ENCODE data around the gene PARP16.

Gene PARP16, protein sequence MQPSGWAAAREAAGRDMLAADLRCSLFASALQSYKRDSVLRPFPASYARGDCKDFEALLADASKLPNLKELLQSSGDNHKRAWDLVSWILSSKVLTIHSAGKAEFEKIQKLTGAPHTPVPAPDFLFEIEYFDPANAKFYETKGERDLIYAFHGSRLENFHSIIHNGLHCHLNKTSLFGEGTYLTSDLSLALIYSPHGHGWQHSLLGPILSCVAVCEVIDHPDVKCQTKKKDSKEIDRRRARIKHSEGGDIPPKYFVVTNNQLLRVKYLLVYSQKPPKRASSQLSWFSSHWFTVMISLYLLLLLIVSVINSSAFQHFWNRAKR

DNA sequence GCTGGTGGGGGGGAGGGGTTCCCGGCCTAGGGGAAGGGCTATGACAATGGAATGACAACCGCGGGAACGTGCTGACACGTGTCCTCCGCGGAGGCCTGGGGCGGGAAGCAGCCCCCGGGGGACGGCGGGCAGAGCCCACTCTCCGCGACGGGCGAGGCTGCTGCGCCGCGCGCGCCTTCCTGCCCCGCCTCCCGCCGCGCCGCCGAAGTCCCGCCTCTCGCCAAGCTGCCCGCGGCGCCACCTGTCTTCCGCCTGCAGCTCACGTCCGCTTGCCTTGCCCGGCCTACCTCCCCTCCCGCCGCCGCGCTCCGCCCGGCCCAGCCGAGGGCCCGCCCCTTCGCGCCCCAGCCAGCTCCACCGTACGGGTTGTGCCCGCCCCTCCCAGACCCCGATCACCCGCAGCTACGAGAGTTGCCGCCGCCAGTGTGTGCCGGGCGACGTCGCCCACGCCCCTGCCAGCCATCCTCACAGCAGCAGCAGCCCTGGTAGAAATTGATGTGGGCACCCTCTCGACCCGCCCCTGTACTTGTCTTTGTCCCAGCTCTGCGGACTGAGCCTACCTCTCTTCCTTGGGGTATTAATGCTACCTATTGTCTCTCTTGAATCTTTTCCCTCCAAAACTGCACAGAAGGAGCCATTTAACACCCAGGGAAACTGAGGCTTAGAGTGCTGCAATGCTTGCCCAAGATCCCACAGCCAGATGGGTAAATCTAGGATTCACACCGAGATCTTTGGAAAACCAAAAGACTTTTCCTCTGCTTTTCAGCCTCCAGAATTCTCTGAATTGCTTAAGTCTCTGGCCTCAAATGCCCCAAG is at the start of gene PARP16:
TSS of gene PARP16 (minus strand) at position 180 of the 816 bp plus-strand sequence. CDS start 457 bp downstream, outside the sequence.
- peak; percentile 62 to 75 for DNase-seq

DNA sequence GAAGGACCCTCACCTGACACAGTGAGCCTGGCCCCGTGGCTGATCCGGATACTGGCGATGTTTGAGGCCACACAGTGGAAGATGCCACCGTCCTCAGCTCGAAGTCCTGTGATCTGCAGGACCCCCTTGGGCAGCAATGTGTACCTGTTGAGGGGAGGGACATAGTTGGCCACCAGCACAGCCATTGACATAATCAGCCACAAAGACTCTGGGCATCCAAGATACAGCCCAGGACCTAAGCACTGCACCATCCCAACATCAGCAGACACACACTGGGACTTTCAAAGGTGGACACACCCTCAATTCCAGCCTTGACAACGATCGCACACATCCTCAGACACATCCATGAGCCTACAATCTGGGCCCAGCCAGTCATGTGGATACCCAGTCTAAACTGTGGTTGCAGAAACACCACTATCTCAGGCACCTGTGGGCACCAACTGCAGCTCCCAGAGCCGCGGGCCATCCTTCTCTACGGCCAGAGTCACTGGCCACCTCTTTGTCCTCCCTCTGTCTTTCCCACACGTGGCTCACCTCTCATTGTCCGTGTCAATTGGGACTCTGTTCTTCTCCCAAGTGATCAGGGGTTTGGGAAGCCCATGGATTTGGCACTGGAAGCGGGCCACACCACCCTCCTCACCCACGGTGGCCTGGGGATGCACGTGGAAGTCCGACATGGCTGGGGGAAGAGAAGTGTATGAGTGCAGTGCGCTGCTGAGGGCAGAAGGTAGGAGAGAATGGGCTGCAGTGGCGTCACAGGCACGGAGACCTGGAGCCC is 48.8 kb upstream of the PARP16 start:
- DNase-seq = no peak

DNA sequence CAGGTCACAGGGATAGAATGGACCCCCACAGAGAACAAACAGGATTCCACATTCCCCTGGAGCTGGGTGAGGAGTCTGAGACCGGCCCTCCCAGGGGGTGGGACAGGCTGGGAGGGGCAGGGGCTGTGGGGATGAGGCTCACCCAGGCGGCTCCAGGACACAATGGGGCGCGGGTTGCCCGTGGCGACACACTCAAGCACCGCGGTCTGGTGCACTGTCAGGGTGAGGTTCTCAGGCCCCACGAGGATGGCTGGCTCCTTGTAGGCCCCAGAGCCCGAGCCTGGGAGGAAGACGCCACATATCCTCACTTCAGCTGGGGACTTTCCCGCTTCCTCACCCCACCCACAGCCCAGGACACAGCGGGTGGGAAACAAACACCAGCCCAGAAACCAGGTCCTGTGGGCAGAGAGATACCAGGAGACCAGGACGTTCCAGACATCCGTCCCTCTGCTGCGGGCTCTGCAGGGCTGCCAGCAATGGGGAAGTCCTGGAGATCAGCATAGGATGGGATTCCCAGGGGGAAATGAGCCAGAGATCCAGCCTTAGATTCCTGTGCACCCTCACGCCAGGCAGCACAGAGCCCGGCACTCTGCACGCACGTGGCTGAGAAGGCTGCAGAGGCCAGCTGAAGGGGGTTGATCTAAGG is 48.0 kb upstream of the PARP16 start:
- no peak for DNase-seq

DNA sequence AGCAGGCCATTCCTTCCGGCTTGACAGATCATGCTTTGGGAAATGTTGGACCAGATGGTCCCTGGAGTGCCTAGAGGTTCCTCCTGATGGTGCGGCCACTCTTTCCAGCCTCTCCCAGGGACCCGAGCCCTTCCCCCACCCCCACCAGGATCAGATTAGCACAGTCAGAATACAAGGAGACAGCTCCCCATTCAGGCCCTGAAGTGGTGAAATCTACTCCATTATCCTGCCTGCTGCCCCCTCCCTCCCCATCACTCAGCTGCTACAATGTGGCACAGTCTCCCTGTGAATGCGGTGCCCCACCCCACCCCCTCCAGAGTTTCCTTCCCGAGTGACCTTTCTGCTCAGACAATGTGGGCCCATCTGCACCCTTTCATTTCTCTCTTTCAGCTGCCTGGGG is 47.2 kb upstream of the PARP16 start:
- no peak for DNase-seq

DNA sequence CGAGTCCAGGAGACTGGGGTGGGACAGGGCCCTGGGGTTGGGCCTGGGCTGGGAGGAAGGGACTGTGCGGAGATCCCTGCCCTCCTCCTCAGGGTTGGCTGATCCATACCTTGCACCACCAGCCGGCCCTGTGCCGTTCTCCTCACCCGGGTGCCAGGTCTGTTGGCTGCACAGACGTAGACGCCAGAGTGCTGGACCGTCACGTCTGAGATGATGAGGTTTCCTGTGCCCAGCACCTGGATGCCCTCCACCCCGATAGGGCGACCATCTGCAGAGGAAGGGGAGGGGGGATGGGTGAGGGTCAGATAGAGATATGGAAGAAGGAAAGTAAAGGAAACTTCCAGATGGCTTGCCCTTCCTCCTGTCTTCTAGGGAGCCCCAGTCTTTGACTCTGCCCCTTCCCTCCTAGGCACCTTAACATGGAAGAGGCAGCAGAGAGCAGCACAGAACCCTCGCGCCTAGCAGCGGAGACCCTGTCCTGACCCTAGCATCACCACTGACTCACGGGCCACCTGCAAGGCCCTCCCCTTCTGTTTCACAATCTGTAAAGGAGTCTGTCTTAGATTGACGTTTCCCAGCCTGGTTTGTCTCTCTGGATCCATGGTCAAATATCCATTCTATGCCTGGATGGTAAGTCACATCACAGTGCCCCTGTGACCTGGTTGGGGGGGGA is 46.6 kb upstream of the PARP16 start:
- DNase-seq = no peak

DNA sequence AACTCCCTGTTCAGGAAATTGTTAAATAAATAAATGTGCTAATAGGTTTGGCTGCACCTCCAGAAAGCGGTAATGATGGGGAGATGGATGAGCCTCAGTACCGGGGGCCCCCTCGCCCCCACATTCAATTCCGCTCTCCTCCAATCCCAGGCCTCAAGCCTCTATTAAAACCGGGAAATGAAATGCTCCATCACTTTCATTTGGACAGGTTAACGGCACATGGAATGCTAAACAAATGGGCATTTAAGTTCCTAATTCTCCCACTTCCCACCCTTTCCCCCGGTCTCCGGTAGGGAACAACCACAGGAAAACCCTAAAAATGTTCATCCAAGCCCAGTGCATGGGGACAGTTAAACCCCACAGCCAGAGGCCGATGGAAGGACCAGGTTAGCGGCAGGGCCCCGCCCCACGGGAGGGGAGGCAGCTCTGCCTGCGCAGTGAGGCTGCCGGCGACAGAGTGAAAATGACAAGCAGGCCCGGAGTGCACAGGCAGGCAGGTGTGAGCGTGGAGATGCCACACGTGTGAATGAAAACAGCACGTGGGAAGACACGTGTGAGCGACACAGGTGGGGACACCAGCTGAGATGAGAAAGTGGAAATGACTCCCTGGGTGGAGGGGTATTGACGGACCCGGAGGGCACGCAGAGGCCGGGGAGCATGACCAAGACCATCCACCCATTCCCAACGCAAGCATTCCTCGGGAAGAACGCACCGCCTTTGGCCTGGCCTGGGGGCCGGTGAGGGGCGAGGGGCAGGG is 45.9 kb upstream of the PARP16 start:
- no peak for DNase-seq

DNA sequence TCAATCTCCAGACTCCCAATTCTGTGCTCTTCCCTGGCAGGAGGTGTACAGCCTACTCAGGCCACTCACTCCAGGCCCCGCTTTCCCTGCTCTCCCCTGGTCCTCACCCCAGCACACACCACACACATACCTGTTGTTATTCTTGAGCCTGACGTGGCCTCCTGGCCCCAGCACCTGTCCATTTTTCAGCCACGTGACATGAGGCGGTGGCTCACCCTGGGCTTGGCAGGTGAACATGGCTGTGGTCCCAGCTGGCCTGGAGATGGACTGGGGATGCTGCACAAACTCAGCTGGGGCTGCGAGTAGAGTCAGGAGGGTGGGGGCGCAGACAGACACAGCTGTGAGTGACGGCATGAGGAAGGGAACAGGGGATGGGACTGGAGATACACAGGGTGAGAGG is 45.1 kb upstream of the PARP16 start:
- no peak for DNase-seq

DNA sequence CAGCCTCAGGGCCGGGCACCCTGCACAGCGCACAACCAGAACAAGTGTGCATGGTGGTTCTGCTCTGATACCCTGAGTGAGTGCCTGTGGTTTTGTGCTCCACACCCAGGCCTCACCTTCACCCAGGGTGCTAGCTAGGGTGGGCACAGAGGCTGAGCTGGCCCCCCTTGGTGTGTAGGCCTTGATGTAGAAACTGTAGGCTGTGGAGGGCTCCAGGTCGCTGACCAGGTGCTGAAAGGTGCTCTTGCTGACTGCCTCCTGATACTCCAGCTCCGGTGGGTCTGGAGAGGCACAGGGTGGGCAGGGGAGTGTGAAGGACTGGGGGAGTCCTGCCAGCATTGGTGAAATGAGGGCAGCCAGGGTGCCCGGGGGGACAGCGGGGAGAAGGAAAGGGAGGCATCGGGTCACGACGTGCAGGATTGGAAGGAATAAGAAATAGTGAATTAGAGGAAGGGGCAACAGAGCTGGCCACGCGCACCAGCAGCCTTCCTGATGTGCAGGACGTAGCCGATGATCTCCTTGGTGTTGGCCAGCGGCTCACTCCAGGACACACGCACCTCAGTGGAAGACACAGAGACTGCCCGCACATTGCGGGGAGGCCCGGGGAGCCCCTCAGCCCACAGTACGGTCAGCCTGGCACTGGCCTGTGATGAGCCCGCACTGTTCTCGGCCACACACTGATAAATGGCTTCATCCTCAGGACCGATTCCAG is 44.4 kb upstream of the PARP16 start:
- DNase-seq = no peak

DNA sequence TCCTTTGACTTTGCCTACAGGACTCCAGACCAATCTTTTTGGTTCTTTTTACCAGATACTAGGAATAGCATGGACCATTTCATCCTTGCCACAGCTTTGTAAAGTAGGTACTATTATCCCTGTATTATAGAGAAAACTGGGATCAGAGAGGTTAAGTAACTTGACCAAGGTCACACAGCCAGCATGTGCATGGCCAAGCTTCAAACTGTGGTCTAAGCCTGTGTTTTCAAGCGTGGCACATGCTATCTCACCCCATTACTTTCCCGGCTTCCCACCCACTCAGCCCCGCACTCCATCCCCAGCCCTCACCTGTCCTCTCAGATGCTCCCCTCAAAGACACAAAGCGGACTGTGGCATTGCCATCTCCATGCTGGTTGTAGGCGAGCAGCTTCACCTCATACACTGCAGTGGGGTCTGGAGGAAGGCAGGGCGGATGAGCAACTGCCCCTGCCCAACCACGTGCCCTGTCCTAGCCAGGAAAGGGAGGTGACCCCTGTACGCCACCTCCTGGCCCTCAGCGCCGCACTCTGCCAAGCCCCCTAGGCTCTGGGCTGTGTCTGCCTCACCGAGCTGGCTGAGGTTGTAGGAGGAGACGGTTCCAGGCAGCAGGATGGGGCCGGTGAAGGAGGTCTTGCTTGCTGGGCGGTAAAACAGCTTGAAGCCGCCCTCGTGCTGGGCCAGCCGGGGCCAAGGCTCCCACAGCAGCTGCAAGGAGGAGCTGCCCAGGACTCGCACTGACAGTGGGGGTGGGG is 43.5 kb upstream of the PARP16 start:
- no peak for DNase-seq

DNA sequence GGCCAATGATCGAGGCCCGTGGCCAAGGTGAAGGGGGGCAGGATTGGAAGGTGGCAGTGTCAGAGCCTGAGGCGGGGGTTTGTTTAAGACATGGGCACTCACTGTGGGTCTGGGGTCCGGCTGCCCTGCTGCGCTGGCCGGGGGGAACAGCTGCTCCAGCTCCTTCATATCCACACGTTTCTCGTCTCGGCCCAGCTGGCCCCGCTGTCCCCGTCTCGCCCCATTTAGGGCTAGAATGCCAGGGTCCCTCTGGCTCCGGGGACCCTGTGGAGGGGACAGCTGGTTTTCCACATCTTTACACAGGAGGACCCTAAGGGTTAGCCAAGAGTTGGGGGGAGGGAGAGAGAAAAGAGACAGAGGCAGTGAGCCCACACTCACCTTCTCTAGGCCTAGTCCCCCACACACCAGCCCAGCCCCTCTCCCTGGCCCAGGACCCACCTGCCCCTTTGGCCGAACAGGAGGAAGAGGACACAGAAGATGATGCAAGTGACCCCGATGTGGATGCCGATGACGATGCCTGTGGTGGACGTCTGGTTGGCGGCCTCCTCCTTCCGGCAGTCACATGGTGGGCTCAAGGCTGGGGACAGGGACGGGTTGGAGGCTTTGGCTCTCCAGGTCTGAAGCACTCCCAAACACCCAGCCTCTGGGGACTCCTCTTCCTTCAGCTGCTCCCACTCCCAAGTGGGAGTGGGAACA is 42.8 kb upstream of the PARP16 start:
- no peak for DNase-seq

DNA sequence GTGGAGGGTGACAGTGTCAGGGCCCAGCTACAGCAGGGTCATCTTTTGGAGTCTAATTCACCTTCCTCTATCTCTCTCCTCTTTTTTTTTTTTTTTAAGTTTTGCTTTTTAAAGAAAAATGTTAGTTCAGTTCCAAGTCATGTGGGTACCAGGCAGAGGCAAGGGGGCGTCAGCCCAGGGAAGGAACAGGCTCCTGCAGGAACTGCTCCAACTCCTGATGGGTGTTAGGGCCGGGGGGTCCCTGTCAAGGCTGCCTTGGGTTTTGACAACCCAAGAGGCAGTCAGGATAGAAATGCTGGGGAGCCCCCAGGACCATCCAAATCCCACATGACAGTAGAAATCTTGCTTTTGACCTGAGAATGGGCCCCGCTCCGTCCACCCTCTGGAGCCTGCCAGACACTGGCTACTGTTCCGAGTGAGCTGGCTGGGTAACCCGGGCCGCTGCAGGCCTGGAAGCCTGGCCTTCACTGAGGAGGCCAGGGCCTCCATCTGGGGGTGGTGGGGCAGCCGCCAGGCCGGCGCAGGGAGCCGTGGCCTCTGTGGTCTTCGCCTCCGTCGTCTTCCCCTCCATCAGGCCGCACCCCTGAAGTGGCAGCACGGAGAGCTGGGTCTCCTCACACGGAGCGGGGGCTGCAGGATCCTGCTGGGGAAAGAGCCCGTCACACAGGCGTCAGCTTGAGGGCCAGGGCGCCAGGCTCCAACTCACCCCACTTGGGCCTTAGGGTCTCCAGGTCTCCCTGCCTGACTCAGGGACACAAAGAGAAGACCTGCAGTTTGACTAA is 42.0 kb upstream of the PARP16 start:
- DNase-seq = no peak

DNA sequence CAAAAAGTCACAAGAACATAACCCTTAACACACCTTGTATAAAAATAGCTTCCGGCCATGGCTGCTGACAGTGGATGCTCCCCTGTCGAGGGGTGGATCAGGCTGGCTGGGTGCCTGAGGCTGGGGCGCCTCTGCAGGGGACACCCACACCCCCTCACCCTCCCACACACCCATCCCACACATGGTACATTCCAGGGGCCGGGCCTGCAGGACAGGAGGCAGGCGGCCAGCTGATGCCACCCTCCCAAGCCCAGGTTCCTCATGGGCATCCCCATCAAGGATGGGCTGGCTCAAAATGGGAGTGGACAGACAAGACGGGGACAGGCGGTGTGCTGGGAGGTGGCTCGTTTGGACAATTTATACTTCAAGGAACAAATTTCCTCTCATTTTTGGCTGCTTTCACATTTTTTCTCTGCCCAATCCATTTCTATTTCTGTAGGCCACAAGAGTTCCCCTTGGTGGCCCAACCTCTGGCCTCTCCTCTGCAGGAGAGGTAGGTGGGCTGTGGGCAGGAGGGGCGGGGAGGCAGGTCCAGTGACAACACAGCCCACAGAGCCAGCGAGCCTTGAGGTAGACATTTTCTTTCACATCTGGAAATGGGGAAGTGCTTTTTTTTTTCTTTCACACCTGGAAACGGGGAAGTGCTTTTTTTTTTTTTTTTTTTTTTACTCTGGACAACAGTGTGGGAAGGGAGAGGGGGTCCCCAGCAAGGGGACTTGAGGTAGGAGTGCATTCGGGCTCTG is 41.1 kb upstream of the PARP16 start:
- DNase-seq = no peak

DNA sequence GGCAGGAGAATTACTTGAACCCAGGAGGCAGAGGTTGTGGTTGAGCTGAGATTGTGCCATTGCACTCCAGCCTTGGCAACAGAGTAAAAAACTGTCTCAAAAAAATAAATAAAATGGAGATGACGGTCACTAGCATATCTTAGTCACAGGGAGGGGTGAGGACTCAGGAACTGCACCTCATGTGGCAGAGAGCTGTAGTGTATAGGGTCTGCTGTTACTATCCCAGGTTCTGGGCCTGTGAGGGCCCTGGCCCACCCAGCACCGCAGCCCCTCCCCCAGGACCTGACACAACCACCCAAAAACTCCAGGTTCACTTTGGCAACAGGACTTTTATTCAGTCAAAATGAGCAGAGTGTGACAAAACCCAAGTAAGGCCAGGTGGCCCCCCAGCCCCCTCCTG is 40.1 kb upstream of the PARP16 start:
- no peak for DNase-seq

DNA sequence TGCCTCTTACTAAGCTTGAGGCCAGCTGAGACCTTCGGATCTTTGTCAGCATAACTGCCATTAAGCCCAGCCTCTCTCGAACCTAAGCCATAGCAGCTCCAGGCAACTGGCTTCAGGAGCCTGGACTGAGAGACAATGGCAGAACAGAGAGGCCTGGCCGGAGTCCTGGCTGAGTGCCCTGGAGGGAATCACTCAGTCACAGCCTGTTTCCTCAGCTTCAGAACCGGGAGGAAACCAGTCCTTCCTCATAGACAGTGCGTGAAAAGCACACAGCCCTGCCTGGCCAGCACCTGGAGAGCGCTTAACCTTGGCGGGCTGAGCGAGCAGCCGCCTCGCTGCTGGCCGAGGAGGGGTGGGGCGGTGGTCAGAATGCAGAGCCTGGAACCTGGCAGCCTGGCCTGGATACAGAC is 39.4 kb upstream of the PARP16 start:
- DNase-seq = peak in 1 of 2 experiments; percentile 52

DNA sequence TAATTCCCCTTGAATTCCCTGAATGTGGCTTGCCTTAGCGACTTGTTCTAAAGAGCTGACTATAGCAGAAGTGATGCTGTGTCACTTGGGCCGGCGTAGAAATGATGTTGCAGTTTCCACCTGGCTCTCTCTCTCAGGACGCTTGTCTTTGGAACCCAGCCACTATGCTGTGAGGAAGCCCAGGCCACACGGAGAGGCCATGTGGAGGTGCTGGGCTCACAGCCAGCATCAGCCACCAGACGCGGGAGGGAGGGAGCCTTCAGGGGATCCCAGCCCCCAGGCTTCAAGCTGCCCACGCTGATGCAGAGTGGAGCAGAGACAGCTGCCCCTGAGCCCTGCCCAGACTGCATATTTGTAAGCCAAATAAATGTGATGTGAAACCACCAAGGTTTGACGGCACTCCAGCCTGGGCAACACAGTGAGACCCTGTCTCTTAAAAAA is 36.4 kb upstream of the PARP16 start:
- peak; percentile 31 to 84 for DNase-seq

DNA sequence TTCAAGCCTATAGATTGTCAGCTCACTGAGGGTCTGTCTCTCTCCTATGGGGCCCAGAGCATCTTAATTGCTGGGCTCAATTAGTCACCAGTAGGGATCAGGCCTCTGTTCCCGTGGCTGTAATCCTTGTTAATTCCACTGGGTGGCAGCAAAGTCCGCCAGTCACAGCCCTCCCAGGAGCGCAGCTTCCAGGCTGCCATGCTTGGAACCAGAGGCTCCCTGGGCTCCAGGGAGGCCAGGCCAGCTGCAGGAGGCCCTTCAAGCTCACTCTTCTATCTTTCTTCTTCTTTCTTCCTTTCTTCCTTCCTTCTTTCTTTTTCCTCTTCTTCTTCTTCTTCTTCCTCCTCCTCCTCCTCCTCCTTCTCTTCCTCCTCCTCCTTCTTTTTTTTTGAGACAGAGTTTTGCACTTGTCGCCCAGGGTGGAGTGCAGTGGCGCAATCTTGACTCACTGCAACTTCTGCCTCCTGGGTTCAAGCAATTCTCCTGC is 32.2 kb upstream of the PARP16 start:
- DNase-seq = peak in 1 of 2 experiments; percentile 10

DNA sequence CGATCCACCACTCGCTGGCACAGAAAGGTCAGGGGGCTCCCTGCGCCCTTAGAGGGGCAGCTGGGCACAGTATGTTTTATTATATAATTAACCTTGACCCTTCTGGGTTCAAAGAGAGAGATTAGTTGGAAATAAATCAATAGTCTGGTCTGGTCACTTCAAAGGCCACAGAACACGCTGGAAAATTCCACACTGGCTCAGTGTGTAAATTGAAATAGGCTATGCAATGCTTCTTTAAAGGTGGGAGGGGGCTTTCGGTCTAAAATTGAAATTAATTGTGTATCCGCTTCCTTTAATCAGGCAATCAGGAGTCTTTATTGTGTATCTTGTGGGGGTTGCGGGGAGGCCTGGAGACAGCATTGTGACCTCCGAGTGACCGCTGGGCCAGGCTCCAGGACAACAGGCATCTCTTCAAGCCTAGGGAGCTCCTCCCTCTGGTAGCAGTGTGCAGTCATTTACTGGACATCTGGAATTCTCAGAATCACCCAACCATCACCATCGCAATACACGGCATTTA is 25.8 kb upstream of the PARP16 start:
- DNase-seq = no peak

All from cerebellar nuclear complex (tissue), 1 donor.